Activated T-cell treated with anti-CD3 and anti-CD28 coated beads for 48 hours (primary cell): ENCODE results near the gene CNTFR.
A peak's percentile ranks its signal among the peaks of the same experiment; 100 is the strongest.

Source experiments
- DNase-seq: peaks from one replicate; pipeline ENCODE4 v3.0.0-alpha.2; 2020; ENCODE audit warnings: low read depth

The CNTFR gene

DNA sequence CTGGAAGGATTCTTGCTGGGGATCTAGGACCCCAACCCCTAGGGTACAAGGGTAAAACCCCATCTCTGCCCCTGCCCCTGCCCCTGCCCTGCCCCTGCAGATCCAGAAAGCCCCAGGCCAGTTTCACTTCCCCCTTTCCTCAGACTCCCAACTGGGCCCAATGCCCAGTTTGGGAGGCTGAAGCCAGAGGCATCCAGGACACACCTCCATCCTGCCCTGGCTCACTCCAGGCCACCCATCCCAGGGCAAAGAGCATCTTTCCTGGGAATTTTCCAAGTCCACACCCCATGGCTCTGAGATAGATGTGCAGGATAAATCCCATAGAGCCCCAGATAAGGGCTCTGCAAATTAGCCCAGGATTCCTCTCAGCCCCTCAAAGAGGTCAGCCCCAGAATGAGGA is 17.4 kb downstream of the CNTFR start:
- DNase-seq = no peak

DNA sequence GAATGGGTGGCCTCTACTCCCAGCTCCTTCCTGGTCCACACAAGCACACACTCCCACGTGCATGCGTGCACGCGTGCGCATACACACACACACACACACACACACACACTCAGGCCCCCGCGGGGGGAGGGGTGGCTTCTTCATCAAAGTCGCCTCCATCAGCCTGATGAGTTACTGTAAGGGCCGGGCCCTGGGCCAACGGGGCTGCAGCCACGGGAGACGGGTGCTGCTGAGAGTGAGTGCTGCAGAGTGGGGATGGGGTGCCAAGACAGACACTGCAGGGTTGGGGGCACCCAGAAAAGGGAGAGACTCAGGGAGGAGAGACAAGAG is 18.1 kb downstream of the CNTFR start:
- no peak for DNase-seq

DNA sequence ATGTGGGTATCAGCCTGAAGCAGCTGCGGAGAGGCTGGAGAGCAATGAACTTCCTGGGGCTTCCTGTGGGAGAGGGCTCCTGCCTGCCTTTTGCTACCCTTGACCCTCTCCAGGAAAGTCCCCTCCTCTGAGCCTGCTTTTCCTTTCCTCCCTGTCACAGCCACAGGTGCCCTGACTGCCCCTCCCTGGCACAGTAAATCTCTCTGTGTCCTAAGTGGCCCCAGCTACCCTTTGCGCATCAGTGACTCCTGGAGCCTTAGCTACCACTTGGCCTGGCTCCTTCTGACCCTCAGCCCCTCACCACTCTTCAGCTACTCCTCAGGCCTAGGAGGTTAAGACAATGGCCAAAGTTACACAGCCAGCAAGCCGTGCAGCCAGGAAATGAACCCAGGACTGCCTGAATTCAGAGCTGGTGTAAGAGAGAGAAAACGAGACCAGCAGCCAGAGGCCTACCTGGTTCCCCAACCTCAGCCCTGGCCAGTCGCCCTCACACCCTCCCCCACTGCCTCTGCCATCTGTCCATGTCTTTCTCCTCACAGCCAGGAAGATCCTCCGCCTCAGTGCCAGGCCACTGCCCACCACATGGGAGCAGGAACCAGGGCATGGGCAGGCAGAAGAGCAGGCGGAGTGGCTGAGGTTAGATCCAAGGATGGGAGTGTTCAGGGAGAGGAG is 18.6 kb downstream of the CNTFR start:
- DNase-seq = no peak

DNA sequence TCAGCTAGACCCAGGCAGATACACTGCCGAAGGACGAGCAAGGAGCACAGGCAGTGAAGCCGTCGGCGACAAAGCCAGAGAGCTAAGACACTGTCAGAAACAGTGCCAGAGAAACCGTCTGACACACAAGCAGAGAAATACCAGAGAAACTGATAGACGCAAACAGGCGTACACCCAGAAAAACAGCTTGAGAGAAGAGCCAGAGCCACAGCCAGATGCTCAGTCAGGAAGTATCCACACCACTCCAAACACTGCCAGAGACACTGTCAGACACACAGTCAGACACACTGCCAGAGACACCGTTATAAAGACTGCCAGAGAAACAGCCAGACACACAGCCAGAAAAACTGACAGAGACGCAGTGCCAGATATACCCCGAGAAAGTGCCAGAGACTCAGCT is 19.1 kb downstream of the CNTFR start:
- no peak for DNase-seq

DNA sequence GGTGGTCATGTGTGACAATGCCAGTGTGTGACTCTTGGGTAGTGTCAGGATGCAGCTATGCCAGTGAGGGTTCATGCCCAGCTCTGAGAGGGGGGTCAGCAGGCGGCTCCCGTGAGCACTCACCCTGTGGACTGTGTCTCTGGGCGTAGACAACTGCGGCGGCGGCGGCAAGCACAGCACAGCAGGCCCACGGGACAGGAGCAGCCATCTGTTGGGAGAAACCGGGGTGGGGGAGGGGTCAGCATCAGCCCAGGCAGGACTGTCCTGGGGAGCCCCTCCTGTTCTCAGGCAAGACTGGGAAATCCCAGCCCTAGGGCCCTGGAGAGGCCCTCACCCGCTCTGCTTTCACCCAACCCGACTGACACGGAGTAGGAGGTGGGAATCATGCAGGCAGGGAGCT is 20.8 kb downstream of the CNTFR start:
- no peak for DNase-seq

DNA sequence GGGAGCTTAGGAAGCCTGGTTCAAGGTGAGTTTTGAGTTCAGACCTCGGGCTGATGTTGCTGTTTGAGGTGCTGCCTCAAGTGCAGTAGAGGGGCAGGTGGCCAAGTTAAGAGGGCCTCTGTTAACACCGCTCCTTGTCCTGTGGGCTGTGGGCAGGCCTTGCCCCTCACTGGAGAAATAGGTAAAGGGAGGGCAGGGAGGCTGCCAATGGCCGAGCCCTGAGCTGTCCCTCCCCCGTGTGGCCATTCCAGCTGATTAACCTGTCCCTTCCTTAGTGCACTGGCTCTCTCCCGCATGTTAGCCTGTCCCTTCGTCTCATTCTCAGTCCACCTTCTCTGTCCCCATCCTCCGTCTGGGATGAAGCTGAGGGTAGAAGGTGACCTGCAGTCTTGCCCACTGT is 21.4 kb downstream of the CNTFR start:
- DNase-seq = no peak

DNA sequence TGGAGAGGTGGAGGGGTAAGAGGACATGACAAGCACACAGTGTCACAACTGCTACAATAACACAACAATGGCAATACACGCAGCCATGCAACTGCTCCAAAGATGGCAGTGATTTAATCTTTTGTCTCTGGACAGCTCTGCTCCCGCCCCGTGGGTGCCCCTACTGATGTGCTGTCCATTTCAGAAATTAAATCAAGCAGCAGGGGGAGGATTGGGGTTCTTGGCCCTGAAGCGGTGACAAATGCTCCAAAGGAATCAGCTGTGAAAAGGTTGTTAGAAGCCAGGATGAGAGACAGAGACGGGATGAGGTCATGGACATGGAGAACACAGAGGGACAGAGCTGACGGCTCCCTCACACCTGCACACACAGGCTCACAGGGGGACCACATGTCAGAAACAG is 22.6 kb downstream of the CNTFR start:
- DNase-seq = no peak

DNA sequence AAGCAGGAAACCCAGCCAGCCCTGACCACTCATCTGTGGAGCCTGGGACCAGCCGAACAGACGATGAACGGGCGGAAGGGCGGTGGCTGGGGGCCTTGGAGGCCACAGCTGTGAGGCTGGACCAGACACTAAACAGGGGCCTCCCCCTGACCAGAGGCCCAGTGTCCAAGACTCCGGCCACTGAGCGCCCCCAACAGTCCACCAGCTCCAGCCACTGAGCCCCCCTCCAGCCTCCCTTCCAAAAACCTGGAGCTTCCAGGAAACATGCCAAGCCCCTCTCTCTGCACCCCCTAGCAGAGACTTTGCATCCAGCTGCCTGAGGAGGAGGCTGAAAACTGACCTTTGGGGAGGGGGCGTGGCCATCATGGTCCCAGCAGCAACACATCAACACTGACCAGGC is 23.2 kb downstream of the CNTFR start:
- DNase-seq = no peak

DNA sequence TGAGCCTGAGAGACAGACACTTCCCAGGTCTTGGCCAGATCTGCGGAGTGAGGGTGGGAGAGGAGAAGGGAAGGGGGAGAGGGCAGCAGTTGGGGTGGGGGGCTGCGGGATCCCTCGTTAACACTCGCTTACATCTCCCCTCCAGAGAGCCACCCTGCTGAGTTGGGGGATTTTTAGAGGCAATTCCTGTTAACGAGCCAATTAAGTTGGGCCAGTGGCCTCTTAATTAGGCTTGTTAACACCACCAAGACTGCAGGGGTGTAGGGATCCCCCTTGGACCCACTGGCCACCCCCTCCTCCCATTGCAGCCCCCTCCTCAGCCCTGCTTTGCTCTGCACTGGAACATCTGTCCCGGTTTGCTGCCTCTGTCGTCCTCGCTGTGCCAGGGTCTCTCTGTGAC is 23.7 kb downstream of the CNTFR start:
- no peak for DNase-seq

DNA sequence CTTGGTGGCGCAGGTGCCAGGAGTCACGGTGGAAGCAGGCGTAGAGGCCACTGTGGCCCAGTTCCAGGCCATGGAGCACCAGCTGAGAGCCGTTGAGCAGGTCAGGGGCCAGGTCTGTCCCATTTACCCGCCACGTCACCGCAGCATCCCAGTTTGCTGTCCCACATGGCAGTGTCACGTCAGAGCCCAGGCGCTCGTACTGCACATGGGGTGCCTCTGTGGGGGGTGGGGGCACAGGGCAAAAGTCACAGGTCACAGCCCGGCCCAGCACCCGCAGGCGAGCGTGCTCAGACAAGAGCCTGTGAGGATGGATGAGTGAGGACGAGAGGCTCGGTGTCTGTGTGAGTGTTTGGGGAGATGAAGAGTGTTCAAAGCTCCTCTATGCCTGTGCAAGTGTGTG is 24.9 kb downstream of the CNTFR start:
- DNase-seq = no peak

DNA sequence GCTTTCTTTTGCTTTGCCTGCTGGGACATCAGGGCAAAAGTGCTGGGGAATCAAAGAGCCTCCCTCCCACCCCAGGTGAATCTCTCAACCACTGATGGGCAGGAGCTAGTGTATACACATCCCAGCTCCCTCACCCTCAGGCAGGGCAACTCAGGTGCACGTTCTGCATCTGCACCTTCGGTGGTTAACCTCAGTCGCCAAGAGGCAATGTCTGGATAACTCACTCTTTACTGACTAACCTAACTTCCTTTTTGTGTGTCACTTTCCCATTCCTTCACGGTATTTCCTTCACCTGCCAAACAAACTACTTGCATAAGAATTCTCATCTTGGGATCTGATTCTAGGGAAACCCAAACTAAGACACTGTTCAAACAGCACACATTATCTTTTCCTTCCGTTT is 26.3 kb downstream of the CNTFR start:
- no peak for DNase-seq

DNA sequence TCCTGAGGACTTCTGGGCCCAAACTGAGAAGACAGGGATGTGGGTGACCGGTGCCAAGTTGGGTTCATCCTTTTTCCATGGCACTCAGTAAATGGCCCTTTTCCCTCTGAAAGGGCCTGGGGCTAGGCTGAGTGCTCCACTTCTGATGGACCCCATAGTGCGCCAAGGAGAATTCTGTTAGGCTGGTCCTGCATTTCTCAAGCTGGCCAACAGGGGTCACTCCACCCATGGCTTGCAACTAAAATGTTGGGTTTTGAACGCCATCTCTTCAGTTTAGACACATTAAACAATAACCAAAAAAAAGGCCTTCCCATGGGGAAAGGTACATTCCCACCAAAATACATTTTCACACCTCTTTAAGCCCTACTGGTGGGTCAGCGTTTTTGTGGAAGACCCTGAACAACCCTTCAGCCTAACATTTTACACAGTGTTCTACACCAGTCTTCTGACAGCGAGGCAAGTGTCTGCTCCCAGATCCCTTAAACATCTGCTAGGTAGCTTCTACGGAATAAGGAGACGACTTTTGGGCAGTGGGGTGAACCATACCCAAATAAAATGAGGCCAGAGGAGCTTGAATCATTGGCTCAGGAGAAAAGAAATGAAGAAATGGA is 27.3 kb downstream of the CNTFR start:
- DNase-seq = peak; percentile 37

DNA sequence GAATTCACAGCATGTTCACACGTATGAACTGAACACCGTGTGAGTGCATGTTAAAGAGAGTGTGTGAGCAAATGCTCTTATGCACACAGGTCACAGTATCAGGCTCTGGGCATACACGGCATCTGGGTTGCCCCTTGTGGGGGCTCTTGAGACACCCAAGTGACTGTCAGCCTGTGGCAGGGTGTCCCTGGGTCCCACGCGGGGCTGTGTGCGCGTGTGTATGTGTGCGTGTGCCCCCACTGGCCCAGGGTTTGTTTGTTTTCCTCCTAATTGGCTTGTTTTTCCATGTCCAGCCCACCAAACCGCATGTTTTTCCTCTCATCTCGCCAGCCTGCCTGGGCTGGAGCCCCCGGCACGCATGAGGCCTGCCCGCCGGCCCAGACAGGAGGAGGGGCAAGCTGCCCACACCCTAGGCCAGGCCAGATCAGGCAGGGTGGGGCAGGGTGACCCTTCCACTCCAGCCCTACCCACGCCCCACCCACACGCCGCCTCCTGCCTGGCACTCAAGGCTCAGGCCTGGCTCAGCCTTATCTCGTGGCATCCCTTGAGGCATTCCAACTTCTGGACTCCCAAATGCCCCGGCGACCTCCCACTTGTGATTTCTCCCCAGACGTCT is 28.8 kb downstream of the CNTFR start:
- no peak for DNase-seq

DNA sequence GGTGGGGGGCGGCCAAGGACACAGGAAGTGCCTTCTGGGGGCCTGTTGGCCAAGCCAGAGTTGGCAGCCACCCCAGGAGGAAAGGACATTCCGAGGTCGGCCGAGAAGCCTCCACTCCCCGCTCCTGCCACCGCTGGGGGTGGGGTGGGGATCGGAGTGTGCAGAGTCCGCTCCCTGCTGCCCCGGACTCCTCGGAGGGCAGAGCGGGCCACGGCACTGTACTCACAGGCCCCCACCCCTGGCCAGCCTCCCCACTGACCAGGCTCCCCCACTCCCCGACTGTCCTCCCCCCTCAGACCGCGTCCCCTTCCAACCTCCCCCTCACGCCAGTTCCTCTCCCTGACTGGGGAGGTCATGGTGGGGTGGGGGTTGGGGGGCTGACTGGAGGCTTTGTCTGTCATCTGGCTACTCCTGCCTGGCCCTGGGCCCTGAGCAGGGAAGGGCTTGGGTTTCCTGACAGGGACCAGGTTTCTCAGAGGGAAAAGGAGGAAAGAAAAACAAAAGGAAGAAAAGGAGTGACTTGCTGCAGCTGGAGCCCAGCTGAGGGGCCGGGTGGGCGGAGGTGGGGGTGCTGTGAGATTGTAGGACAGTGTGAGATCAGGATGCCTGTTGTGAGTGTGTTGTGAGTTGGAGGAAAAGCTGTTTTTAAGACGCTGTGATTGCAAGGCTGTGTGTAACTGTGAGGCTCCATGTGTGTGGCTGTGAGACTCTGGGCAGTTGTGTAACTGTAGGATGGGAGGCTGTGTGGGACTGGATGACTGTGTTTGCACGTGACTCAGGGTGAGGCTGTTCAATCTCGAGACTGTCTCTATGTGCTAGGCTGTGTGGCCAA is 29.7 kb downstream of the CNTFR start:
- no peak for DNase-seq

DNA sequence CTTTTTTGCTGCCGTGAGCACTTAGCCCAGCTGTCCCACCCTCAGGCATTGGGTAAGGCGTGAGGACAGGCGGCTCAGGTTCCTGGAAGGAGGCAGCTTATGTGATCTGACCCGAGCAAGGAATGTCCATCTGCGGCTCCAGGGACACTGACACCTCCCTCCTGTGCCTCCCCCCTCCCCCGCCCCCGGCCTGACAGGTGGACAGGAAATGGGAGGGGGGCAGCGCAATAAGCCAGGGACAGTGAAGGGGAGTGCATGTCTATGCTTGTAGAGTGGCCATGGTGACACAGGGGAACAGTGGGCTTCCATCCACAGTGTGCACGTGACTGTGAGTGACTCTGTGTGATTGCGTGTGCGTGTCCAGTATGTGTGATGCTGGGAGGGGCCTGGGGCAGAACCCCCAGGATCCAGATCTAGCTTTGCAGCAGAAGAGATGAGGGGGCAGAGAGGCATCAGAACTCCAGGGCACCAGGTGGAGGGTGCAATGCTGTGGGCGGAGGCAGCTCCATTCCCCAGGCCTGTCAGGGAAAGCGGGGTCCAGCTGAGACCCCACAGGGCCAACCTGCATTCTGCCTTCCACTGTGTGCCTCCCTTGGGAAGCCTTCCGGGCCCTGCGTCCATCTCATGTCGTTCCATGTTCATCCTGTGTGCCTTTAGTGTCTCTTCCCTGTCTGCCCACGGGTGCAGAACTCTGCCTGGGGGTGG is 30.5 kb downstream of the CNTFR start:
- DNase-seq = no peak

DNA sequence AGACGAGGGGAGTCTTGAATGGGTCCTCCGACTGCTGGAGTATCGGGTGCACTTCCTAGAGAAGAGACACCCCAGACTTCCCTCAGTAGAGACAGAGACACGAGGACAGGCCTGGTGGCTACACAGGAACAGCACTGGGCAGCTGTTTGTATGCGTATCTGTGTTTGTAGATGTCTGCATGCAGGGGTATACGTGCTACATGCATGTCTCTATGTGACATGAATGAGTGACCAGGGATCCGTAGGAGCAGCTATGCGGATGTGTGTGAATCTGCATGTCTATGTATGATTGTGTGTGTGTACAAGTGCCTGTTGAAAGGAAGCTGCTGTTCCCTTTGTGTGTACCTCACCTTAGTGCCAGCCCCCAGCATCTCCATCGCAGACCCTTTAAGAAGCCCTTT is 31.2 kb downstream of the CNTFR start:
- DNase-seq = no peak

DNA sequence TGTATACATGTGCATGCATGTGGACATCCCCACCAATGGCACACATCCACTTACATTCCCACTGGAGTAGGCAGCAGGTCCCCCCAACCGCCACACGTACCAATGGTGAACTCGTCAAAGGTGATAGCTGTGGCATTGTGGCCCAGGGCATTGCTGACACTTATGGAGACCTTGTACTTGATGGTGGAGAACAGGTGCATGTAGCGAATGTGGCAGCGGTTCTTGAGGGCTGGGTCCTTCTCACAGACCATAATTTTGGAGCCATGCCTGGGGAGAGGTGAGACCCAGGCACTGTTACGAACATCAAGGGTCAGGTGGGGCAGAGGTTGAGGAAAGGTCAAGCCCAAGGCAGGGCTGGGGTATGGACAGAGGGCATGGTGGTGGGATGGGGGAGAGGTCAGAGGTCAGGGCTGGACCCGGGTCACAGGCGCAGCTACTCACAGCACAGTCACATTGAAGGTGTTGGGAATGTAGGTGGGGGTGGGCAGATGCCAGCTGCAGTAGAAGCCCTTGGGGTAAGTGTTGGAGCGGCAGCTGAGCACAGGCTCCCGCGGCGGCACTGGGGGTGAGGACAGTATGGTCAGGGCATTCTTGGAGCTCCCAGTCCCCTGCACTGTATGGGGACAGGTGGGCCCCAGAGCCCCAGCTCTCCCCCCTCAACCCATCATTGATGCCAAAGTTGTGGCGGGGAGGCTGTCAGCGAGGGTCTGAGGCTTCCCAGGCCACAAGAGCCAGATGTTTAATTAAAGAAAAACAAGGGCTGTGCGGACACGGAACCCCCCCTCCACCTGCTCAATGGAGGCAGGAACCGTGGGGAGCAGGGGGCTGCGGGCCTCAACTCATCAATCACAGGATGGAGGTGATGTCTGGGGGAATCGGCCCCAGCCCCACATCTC is 31.9 kb downstream of the CNTFR start:
- no peak for DNase-seq

DNA sequence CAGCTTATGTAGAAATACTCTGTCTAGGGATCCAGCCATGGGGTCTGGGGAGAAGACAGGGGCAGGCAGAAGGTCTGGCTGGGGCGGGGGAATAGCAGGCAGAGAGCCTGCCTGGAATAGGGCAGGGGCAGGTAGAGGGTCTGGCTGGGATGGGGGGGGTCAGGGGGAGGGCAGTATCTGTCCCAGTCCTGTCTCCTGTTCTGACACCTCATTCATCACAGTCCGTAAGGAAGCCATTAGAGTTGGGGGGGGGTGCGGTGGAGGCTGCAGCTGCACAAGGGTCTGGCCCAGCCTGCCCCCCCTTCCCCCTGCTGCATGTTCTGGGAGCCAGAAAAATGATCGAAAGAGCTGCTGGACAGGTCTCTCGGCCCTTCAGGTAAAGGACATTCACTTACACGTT is 32.6 kb downstream of the CNTFR start:
- no peak for DNase-seq

DNA sequence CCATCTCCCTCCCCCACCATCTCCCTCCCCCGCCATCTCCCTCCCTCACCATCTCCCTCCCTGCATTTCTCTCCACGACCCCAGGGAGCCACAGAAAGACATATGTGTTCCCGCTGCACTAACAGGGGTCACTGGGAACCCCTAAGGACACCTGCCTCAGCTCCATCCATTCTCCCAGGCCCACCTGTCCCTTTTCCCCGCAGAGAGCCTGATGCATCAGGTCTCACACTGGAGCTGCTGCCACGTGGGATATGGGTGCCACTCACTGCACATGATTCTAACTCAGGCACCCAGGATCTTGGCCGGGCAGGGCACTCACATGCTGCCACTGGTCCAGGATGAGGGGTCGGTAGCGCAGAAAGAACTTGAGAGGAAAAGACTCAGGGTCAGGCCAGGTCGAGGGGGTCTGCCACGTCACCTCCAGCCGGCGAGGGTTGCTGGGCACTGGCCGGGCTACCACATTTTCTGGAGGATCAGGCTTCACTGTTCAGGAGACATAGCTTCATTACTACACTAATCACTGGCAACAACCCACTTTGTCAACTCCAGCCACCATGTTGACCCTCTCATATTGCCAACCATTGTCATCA is 33.5 kb downstream of the CNTFR start:
- DNase-seq = no peak

DNA sequence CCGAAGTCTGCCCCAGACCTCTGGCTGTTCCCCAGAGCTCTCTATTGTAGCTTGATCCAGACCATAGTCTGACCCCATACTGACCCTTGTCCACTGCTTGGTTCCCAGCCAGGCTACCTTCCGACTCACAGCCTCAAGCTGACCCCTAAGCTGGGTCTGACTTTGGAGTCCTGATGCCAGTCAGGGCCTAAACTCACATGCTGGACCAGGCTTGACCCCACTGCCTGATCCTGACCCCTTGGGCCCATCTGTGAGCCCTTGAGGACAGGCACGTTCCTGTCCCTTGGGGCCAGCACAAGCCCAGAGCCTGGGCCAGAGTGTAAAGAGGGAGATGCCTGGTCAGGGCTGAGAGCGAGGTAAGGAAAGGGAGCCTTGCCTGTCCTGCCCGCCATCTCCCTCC is 34.0 kb downstream of the CNTFR start:
- no peak for DNase-seq

DNA sequence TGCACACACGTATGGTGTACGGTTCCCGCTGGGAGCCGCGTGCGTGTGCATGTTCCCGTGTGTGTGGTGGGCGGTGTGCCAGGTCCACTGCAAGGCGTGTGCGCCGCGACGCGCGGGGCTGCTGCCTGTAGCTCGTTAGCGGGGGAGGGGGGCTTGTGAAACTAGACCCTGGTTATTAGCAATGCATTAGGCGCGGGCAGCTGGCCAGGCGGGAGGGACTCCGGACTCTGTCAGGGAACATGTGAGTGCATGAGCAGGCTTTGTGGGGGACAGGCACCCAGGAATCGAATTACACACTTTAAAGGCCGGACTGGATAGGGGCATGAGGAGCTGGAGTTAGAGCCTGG is 34.5 kb downstream of the CNTFR start:
- no peak for DNase-seq
